CMK (cell line): ENCODE measurements around the gene C2.

Experiments
- DNase-seq: peaks from one replicate; pipeline ENCODE4 v3.0.0-alpha.2; 2010; ENCODE audit warnings: low read depth

C2 gene

GRCh38 chr6:31927242-31927862 lies at the start of gene C2:
C2 (plus strand) TSS chr6:31927717; CDS start chr6:31927753, 36 bp downstream.
- DNase-seq = no peak

GRCh38 chr6:31878222-31878621 lies 49.3 kb upstream of the C2 start:
- no peak for DNase-seq

GRCh38 chr6:31878726-31879125 lies 48.8 kb upstream of the C2 start, which contains the start of gene SLC44A4:
SLC44A4 (minus strand) TSS chr6:31878997; CDS start chr6:31878980, 17 bp downstream.
- no peak for DNase-seq

GRCh38 chr6:31879143-31879542 lies 48.4 kb upstream of the C2 start:
- no peak for DNase-seq

GRCh38 chr6:31879901-31880300 lies 47.6 kb upstream of the C2 start:
- DNase-seq = no peak

- no peak for DNase-seq
These were observed 46.9 kb upstream of the C2 start for GRCh38 chr6:31880616-31881015.

GRCh38 chr6:31881136-31881859 lies 46.2 kb upstream of the C2 start:
- no peak for DNase-seq

GRCh38 chr6:31882344-31882743 lies 45.2 kb upstream of the C2 start:
- no peak for DNase-seq

GRCh38 chr6:31883676-31884075 lies 43.8 kb upstream of the C2 start:
- DNase-seq = no peak

GRCh38 chr6:31884528-31885035 lies 42.9 kb upstream of the C2 start:
- DNase-seq = no peak

- no peak for DNase-seq
These were observed 41.0 kb upstream of the C2 start for GRCh38 chr6:31886541-31886991.

GRCh38 chr6:31887173-31888007 lies 40.1 kb upstream of the C2 start:
- DNase-seq = no peak

- no peak for DNase-seq
These were observed 39.0 kb upstream of the C2 start for GRCh38 chr6:31888276-31889258.

- DNase-seq = no peak
These were observed 38.1 kb upstream of the C2 start for GRCh38 chr6:31889331-31889972.

- no peak for DNase-seq
These were observed 34.7 kb upstream of the C2 start for GRCh38 chr6:31892821-31893220.

GRCh38 chr6:31896493-31896855 lies 31.0 kb upstream of the C2 start:
- no peak for DNase-seq

- DNase-seq = no peak
These were observed 30.5 kb upstream of the C2 start for GRCh38 chr6:31896856-31897611.

- peak; percentile 54 for DNase-seq
These were observed 29.7 kb upstream of the C2 start, which contains the start of gene EHMT2 for GRCh38 chr6:31897612-31898382. EHMT2 (minus strand) TSS chr6:31897698; CDS start chr6:31897677, 21 bp downstream.

GRCh38 chr6:31898383-31899011 lies 29.0 kb upstream of the C2 start:
- no peak for DNase-seq
